NB4 (cell line): ENCODE measurements around the gene LMNA.
"Not testable (repeated sequence)": the region's sequence is repeated elsewhere in the genome, so short reads cannot be mapped to it uniquely, and the experiment has no call there.

Experiments used
- DNase-seq: peaks from one replicate; pipeline ENCODE4 v3.0.0; 2010; ENCODE audit warnings: low read depth
- H3K4me3 ChIP-seq: one replicate; pipeline ENCODE4 v1.5.1; 2011; ENCODE audit warnings: mild to moderate bottlenecking, low read depth, low read length, moderate library complexity
- MYC ChIP-seq: IDR thresholded peaks from 2 replicates; pipeline ENCODE4 v1.6.1; 2011; ENCODE audit warnings: low read depth, low read length
- POLR2A ChIP-seq: IDR thresholded peaks from 2 replicates; pipeline ENCODE4 v1.6.1; 2011; ENCODE audit warnings: mild to moderate bottlenecking; ENCODE audit not compliant: insufficient read length; ENCODE audit errors: extremely low read depth
- TF ChIP-seq, protein P1 (sequence below): IDR thresholded peaks from 2 replicates; pipeline ENCODE4 v1.6.1; 2011; ENCODE audit warnings: low read depth, low read length
- TF ChIP-seq, protein P2 (sequence below): IDR thresholded peaks from one replicate; pipeline ENCODE4 v1.5.1; 2012; ENCODE audit warnings: low read depth, low read length

LMNA gene

DNA sequence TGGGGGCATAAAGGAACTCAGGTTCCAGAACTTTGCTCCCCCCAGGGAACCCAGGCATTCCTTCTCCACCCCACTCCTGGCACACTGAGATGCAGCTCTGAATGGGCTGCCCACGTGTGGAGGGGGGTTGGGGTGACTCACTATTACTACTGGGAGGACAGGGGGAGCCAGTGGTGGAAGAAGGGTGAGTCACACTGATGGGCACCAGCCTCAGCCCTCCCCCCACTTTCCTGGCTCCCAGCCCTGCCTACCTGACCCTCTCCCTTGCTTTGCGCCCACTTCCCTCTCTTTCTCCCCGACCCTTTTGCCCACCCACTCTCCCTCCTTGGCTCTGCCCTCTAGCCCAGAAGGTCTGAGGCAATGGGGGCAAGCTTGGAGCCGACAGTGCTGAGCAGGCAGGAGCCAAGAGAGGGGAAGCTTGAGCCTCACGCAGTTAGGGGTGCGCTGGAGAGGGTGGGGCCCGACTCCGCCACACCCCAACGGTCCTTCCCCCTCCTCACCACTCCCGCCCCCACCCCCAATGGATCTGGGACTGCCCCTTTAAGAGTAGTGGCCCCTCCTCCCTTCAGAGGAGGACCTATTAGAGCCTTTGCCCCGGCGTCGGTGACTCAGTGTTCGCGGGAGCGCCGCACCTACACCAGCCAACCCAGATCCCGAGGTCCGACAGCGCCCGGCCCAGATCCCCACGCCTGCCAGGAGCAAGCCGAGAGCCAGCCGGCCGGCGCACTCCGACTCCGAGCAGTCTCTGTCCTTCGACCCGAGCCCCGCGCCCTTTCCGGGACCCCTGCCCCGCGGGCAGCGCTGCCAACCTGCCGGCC, at the start of gene LMNA:
Gene LMNA, plus strand, starts transcription at position 611 of the 818 bp plus-strand sequence. CDS start 208 bp downstream, outside the sequence.
- TF ChIP-seq POLR2A (peak; percentile 77), MYC (peak; percentile 93)
- TF ChIP-seq, protein P1, sequence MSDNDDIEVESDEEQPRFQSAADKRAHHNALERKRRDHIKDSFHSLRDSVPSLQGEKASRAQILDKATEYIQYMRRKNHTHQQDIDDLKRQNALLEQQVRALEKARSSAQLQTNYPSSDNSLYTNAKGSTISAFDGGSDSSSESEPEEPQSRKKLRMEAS = peak; percentile 91
- TF ChIP-seq, protein P2, sequence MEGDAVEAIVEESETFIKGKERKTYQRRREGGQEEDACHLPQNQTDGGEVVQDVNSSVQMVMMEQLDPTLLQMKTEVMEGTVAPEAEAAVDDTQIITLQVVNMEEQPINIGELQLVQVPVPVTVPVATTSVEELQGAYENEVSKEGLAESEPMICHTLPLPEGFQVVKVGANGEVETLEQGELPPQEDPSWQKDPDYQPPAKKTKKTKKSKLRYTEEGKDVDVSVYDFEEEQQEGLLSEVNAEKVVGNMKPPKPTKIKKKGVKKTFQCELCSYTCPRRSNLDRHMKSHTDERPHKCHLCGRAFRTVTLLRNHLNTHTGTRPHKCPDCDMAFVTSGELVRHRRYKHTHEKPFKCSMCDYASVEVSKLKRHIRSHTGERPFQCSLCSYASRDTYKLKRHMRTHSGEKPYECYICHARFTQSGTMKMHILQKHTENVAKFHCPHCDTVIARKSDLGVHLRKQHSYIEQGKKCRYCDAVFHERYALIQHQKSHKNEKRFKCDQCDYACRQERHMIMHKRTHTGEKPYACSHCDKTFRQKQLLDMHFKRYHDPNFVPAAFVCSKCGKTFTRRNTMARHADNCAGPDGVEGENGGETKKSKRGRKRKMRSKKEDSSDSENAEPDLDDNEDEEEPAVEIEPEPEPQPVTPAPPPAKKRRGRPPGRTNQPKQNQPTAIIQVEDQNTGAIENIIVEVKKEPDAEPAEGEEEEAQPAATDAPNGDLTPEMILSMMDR = no peak
- DNase-seq = peak; percentile 96
- peak within 1 kb of the TSS; percentile 93 for H3K4me3 ChIP-seq

DNA sequence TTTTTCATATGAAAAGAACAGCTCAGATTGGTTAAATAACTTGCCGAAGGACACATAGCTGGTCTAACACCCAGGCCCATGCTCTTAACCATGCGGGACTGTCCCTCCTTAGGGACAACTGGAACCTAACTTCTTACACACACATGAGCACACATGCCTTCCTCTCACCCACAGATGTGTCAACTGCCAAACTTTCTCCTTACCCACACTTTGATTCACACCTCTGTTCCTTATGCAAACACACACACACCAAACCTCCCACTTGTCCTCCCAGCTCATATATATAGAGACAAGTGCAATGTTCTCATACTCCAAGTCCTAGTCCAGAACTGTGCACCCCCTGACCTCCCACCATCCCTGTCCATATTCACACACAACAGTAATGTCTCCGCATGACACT, 49.3 kb upstream of the LMNA start:
- no peak overlapping the region for H3K4me3 ChIP-seq
- no peak for DNase-seq
- TF ChIP-seq POLR2A (no peak), MYC (no peak)
- TF ChIP-seq, protein P1 = no peak
- TF ChIP-seq, protein P2 = no peak

DNA sequence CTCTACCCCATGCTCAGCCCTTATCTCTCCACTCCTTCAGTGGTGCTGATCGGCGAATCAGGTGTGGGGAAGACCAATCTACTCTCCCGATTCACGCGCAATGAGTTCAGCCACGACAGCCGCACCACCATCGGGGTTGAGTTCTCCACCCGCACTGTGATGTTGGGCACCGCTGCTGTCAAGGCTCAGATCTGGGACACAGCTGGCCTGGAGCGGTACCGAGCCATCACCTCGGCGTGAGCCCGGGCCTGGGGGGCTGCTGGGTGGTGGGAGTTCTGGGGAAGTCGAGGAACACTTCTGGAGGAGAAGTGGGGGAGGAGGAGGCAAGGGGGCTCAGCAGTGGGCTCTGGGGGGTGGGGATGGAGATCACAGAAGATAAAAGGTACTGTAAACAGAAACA, 48.6 kb upstream of the LMNA start:
- TF ChIP-seq, protein P2 = no peak
- TF ChIP-seq MYC (no peak), POLR2A (no peak)
- TF ChIP-seq, protein P1 = no peak
- DNase-seq = no peak
- no peak overlapping the region for H3K4me3 ChIP-seq

DNA sequence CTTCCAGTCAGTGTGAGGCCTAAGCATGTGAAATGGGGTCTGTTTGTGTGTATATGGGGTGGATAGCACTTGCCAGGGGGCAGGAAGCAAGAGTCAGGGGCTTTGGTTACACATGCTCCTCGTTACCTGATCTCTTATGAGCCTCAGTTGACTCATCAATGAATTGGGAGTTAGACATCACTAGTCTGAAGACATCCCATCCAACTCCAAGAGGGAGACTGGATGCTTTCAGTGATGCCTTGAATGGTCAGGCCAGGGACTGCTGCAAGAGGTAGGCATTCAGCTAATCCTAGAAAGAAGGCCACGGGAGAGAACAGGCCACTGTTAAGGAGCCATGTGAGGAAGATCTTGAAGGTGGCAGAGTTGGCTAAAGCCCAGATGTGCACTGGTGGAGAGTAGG, 47.2 kb upstream of the LMNA start:
- DNase-seq = no peak
- TF ChIP-seq POLR2A = no peak
- no peak overlapping the region for H3K4me3 ChIP-seq

DNA sequence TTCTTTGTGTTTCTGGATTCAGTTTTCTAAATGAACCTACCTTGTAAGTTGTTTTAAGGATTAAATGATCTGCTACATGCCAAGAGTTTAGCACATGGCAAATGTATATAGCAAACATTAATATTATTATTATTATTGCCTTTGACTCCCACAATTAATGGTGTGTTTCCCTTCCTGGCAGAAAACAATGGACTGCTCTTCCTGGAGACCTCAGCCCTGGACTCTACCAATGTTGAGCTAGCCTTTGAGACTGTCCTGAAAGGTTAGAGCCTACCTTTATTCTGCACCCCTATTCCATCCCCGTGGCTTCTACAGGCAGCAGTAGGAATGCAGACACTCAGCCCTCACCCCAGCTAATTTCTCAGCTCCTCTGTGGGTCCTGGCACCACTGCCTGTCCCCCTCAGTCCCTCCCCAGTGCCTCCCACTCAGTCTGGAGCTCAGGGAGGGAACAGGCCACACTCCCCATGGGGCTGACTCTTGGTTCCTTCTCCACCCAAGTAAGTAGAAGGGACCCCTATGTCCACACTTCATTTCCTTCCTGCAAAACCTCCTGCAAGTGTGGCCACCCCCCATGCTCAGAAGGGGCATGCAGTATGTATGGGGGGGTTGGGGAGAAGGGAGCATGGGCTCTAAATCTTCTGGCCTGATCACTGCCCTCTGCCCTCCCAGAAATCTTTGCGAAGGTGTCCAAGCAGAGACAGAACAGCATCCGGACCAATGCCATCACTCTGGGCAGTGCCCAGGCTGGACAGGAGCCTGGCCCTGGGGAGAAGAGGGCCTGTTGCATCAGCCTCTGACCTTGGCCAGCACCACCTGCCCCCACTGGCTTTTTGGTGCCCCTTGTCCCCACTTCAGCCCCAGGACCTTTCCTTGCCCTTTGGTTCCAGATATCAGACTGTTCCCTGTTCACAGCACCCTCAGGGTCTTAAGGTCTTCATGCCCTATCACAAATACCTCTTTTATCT, 44.7 kb upstream of the LMNA start:
- peak; percentile 74 for DNase-seq
- TF ChIP-seq MYC (no peak), POLR2A (no peak)
- TF ChIP-seq, protein P2 = no peak
- TF ChIP-seq, protein P1 = no peak
- no peak overlapping the region for H3K4me3 ChIP-seq

DNA sequence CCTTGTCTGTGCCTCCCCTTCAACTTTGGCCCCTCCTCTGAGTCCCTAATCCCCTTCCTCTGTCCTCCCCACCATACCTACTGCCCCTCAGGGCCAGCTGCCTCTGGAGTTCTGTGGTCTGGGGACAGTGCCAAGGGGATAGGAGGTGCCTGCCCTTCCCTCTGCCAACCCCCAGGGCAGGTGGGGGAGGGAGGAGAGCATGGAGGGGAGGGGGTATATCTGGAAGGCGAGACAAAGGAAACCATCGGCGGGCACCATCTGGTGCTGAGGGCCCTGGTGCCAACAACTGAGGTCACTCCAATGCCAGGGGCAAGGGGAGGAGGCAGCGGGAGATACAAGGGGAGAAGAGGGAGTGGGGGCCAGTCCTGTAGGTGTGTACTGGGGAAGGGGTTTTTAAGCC, 44.0 kb upstream of the LMNA start:
- no peak overlapping the region for H3K4me3 ChIP-seq
- TF ChIP-seq POLR2A (no peak), MYC (no peak)
- TF ChIP-seq, protein P1 = no peak
- TF ChIP-seq, protein P2 = no peak
- DNase-seq = no peak

DNA sequence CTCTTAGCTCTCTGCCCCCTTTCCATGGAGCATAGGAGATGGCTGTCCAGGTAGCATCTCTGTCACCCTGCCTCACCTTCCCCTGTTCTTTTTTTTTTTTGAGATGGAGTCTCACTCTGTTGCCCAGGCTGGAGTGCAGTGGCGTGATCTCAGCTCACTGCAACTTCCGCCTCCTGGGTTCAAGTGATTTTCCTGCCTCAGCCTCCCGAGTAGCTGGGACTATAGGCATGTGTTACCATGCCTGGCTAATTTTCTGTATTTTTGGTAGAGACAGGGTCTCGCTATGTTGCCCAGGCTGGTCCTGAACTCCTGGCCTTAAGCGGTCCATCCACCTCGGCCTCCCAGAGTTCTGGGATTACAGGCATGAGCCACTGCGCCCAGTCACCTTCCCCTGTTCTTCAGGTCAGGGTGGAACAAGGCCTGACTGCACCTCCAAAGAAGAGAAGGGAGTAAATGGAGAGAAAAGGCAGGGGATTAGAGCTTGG, 43.1 kb upstream of the LMNA start:
- DNase-seq, H3K4me3 ChIP-seq: not testable (repeated sequence)
